GM19452 (cell line): Measurements from ENCODE around the gene TRIM42.

Source experiments
- ATAC-seq: cut with Tn5 transposase; IDR thresholded peaks from one replicate; pipeline ENCODE4 v1.9.1; 2021; ENCODE audit not compliant: unreplicated experiment

TRIM42 gene

DNA sequence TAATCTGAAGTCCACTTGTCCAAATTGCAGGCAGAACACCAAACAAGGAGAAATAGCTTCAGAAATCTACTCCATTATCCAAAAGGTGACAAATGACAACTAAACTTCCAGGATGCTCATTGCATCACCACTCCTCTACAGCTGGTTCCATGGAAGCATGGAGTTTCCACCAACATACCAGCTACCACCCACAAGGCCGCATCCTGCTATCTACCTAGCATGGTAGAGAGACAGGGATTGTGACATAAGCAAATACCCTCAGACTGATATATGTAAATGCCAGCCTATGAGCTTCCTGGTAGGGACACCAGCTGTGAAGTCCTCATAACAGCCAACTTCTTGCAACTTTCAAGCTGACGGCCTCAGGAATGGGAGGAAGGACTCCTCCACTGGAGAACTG lies at the start of gene TRIM42:
Gene TRIM42, plus strand, starts transcription at position 301 of the 400 bp plus-strand sequence. CDS start 166 bp downstream, outside the sequence.
- no peak for ATAC-seq

DNA sequence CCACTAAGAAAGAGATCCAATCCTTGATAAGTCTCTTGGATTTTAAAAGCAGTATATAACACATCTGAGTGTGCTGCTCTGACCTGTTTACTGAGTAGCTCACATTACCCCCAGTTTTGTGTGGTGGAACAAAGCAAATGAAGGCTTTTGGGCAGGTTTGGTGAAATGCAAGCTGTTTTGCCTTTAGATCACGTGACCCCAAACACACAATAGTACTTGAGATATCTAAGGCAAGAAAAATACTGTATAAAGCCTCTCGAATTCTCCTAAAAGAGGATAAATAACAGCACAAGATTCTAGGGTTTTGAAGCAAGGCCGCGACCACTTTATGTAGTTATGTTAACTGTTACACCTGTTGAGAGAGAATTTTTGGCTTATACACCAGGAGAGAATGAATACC lies 49.3 kb upstream of the TRIM42 start:
- ATAC-seq, result no peak

DNA sequence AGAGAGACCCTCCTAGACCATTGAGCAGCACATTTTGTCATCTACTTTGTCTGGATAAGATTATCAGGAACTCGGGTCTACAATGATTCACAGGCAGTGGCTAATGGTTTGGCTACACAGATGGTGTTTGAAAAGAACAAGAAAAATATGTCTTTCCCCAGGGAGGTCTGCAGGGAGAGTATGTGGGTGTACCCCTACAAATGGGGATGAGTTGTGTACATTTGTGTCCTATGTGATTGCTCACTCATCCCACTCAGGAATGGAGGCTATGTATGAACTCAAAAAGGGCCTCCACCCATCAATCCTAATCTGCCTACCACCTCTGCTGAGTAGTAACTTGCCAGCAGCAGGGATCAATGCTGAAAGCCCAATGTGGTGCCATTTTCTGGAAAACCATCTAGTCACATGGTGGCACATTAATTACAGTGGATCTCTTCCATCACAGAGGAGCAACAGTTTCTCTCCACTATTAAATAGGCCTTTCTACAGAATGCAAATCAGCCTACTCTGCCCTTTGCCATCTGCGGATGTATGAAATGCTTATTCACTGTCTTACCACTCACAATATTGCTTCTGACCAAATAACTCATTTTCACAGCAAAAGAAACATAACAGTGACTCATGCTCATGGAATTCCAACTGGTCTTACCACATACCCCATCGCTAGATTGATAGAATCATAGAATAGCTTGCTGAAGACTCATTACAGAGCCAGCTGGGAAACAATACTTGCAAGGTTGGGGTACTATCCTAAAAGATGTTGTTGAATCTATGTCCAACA lies 48.3 kb upstream of the TRIM42 start:
- no peak for ATAC-seq

DNA sequence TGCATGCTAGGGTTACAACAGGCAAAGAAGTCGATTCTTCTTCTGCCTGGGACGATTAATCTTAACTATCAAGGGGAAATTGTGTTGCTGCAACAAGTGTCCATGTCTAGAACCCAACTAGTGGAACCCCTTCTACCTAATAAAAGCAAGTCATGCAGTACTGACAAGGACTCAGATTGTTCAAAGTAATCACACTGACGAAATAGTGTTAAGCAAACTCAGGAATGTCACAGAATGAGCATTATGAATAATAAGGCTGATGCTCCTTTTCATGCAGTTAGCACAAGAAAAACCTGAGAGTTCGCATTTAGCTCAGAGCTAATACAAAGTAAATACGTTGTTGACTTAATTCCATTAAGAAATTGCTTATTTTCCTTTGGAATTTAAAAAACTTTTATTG lies 47.5 kb upstream of the TRIM42 start:
- no peak for ATAC-seq

DNA sequence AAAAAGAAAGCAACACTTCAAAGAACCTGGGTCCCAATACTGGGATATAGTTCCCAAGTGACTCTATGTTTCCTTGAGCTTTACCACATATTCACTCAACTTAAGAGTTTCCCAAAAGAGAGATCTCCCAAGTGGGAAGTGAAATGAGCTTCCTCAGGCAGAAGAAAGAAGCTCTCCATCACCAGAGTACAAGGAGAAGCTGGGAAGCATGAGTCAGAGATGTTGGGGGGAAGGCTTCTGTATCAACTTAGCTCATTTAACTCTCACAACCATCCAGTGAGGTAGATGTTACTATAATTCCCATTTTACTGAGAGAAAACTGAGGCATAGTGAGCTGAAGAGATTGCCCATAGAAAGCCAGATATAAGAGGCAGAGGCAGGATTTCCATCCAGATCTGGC lies 47.0 kb upstream of the TRIM42 start:
- ATAC-seq, result no peak

DNA sequence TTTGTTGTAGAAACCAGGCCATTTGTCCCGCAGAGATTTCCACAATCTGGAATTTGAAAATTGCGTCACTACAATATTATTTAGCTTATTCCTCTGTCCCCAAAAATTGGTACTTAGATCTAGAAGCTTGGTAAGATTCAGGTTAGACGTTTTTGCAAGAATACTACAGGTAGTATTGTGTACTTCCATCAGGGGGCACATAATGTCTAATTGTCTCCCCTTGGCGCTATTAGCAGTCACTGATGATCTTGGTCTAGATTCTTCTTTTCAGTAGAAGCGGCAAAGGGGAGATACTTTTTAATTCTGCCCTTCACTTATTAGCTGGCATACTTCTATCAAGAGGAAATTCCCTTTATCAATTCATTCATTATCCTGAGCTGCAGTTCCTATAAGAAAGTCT lies 42.6 kb upstream of the TRIM42 start:
- no peak for ATAC-seq

DNA sequence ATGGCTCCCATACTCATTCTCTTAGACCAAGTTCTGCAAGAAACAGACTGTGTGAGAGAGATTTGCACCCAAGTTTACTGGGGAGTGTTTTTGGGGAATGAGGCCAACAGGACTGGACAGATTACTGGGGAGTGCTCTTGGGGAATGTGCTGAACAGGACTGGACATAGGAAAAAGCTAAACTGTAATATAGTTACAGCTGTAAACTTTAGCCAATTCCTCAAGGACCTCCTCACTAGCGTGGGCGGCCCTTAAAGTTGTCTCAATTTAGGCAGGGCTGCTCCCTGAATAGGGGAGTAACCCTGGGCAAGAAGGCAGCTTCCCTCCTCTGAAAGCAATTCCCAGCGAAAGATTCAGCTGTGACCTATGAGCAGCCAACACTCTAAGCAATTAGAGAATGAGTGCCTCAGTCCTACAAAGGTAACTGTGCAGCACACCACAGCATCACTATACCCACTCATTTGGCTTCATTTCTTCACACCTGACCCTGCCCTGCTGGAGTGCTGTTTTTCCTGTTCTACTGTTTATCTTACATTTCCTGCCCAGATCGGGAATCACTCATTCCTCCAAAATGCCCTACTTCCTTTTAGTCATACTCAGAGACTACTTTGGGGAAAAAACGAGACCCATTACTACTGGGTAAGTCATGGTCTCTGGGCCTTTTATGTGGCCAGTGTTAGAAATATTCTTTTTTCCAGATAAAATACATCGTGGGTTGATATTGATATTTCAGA lies 41.3 kb upstream of the TRIM42 start:
- no peak for ATAC-seq

DNA sequence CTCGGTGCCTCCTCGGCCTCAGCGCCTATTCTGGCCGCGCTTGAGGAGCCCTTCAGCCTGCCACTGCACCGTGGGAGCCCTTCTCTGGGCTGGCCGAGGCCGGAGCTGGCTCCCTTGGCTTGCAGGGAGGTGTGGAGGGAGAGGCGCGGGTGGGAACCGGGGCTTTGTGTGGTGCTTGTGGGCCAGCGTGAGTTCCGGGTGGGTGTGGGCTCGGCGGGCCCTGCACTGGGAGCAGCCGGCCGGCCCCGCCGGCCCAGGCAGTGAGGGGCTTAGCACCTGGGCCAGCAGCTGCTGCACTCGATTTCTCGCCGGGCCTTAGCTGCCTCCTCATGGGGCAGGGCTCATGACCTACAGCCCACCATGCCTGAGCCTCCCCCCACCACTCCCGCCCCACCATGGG lies 26.6 kb upstream of the TRIM42 start:
- no peak for ATAC-seq

DNA sequence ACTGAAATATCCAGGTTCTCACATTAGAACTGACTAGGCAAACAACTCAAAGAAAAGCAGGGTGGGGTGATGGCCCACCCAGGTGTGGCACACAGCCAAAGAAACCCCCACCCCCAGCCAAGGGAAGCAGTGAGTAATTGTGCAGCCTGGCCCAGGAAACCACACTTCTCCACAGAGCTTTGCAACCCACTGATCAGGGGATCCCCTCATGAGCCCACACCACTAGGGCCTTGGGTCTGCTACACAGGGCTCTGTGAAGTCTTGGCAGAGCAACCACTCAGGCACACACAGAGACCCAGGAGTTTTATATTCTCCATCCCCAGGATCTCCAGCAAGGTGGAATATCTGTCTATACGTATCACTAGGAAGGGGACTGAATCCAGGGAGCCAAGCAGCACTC lies 22.2 kb upstream of the TRIM42 start:
- peak; percentile 53 for ATAC-seq

DNA sequence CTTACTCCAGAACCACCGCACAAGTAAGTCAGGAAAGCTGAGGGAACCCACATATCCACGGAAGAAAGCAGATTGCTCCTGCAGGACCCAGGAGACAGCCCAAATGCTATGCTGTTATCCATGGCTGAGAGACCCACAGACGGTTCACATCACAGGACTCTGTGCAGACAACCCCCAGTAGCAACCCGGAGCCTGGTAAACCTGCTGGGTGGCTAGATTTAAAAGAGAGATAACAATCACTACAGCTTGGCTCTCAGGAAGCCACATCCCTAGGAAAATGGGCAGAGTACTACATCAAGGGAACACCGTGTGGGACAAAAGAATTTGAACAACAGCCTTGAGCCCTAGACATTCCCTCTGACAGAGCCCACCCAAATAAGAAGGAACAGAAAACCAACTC lies 13.8 kb upstream of the TRIM42 start:
- no peak for ATAC-seq

DNA sequence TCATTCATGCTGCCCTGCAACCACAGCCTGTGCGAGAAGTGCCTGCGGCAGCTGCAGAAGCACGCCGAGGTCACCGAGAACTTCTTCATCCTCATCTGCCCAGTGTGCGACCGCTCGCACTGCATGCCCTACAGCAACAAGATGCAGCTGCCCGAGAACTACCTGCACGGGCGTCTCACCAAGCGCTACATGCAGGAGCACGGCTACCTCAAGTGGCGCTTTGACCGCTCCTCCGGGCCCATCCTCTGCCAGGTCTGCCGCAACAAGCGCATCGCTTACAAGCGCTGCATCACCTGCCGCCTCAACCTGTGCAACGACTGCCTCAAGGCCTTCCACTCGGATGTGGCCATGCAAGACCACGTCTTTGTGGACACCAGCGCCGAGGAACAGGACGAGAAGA lies 4.7 kb downstream of the TRIM42 start:
- no peak for ATAC-seq

DNA sequence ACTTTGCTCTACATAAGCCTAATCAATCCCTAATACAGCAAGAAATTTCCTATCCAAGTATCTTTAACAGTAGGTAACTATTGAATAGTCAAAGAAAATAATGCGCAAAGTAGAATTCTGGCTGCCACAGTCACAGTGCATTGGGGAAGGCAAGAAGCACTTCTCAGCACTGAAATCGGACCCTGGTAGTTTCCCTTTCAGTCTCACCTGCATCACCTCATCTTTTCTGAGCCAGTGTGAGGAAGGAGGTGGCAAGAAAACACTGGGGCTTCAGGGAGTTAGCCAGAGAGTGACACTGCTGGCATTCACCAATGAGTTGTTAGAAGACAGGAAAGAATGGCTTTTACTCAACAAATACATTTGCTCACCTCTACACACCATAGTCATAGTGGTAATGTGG lies 8.3 kb downstream of the TRIM42 start:
- no peak for ATAC-seq

DNA sequence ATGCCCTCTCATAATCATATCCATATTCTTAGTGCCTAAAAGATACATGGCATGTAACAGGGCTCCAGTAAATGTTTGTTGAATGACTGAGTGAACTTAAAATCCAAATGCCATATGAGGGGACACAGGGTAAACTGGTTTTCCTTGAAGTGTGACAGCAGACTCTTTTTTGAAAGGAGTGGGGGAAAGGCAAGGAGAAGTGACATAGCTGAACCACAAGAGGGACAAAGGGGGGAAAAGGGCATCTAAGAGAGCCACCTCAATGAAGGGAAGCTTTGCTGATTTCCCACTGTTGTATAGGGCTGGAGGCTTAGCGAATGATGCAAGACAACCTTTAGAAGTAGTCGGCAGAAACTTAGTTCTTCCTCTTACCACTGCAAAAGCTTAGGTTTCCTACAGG lies 9.1 kb downstream of the TRIM42 start:
- no peak for ATAC-seq

DNA sequence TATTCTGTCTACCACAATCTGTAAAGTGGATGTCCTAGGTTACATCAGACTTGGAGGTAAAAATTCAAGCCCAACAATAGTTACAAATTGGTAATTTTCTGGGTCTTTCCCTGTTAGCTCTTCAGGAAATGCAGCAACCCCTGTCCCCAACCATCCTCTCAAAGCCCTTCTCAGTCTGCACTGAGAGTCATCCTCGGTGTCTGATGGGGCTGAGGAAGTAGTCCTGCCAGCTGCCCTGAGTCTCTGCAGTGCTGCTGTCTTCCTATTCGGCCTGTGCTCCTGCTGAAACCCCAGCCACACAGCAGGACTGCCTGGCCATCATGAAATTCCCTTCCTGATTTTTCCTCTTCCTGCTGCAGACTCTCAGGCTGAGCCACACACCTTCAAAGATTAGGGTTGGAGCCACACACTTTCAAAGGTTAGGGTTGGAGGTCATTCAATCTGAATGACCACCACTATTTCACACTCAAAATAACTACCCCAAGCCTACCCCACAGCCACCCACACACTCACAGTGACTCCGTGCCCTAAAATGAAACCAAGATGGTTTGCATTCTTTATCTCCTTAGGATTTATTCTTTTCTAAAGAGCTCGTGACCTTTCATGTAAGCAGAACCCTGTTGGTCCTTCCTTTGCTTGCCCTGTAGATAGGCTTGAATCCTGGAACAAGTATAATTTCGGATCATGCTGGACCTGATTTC lies 17.6 kb downstream of the TRIM42 start:
- no peak for ATAC-seq

DNA sequence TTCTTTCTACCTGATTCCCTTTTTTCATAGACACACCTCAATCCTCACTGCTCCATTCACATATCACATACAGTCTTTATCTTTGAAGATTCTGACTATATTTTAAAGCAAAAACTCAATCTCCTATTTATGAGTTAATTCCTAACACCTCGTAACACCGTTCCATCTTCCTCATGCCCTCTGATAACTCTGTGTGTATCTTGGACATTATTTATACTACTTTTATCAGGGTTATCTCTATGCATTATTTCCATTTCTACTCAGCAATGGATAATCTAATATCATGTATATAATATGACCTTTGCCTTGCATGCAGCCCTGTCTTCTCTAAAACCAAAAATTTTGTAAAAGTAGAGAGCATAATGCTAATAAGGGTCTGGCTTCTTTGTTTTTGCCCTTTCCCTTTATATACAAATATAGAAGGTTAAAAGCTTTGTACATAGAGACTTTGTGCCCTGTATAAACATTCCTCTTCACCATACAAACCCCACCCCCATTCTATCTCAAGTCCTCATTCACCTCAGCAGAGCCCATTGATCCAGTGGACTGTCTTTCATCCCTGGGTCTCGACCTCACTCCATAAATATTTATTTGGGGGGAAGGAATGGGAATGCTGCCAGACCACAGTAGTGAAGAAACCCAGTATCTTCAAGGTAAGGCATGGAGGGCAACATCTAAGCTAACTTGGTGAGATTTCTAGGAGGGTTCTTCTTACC lies 21.8 kb downstream of the TRIM42 start:
- no peak for ATAC-seq

DNA sequence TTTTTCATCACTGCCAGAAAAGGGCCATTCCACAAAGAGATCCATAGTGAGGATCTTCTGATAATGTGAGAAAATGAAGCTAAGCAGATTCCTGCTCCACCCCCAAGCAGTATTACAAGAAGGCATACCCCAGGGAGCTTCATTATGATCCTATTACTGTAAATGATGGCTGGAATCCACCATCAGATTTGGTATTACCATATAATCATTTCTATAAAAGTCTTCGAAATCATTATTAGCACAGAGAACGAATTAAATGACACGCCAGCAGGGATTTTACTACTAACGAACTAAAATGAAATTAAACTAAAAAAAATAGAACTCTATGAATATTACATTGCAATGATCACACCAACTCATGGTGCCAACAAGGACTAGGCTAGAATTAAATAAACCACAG lies 24.4 kb downstream of the TRIM42 start:
- ATAC-seq, result no peak

DNA sequence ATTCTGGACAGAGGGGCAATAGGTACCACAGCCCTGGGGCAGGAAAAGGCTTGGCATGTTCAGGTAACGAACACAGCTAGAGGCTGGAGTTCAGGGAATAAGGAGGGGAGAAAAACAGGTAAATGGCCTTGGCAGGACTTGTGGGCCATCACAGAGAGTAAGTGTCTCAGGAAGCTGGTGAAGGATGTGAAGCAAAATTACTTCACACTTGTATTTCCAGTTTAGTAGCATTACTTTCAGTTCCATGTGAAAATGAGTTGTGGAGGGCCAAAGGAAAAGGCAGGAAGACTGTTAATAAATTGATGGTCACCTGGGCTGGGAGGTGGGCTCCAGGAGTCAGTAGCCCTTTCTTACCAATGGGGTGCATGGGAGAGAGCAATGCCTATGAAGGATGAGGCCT lies 25.6 kb downstream of the TRIM42 start:
- no peak for ATAC-seq

DNA sequence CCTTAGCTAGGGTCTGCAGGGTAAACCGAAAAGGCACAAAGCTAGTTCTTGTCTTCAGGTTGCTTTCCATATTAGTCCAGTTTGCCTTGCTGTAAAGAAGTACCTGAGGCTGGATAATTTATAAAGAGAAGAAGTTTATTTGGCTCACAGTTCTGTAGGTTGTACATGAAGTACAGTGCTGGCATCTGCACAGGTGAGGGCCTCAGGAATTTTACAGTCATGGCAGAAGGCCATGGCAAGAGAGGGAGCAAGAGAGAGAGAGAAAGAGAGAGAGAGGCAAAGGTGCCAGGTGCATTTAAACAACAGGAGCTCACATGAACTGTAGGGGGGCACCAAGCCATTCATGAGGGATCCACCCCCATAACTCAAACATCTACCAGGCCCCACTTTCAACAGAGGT lies 26.9 kb downstream of the TRIM42 start:
- ATAC-seq, result no peak

DNA sequence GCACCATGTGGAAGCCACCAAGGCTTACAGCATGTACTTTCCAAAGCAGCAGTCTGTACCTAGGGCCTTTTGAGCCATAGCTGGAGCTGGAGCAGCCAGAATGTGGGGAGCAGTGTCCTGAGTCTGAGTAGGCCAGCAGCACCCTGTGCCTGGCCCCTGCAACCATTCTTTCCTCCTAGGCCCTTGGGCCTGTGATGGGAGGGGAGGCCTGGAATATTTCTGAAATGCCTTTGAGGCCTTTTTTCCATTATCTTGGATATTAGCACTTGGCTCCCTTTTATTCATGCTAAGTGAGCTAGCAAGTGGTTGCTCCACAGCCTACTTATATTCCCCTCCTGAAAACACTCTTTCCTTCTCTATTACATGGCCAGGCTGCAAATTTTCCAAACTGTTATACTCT lies 28.1 kb downstream of the TRIM42 start:
- no peak for ATAC-seq

DNA sequence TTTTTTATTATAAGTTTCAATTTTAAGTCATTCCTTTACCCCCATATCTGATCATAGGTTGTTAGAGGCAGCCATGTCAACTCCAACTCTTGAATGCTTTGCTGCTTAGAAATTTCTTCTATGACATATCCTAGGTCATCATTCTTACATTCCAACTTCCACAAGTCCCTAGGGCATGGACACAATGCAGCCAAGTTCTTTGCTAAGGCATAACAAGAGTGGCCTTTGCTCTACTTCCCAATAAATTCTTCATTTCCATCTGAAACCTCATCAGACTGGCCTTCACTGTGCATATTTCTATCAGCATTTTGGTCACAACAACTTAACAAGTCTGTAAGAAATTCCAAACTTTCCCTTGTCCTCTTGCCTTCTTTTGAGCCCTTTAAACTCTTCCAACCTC lies 28.5 kb downstream of the TRIM42 start:
- ATAC-seq, result no peak

DNA sequence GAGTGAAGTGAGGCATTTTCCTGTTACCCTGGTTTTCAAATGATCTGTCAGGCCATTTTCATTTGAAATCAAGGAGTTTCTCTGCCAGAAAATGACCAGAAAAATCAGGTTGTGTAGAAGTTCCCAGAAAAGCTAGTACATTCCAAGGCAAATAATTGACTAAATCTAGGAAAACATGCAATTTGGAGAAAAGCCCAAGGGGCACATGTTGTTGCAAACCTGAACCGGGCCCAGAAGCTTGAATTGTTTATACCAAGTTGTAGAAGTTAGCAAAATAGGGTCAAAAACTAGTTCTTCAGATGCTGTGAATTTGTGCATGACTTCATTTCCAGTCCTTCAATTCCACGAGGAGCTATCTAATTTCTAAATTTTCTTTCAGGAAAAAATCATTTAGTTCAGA lies 31.0 kb downstream of the TRIM42 start:
- ATAC-seq, result no peak
